HG03432 (cell line): ENCODE results near the gene FGFR4.

Source experiments
- ATAC-seq: cut with Tn5 transposase; IDR thresholded peaks from one replicate; pipeline ENCODE4 v1.9.1; 2021; ENCODE audit warnings: mild to moderate bottlenecking, moderate library complexity; ENCODE audit not compliant: unreplicated experiment

FGFR4 gene

GRCh38 chr5:177084175-177084574 lies 2.5 kb upstream of the FGFR4 start:
- ATAC-seq: no peak

- ATAC-seq: no peak
Measured at GRCh38 chr5:177085985-177086653, 596 bp upstream of the FGFR4 start.

- ATAC-seq: no peak
Measured at GRCh38 chr5:177087398-177088005, 787 bp downstream of the FGFR4 start.

- no peak for ATAC-seq
Measured at GRCh38 chr5:177089127-177089526, 2.4 kb downstream of the FGFR4 start.

GRCh38 chr5:177089825-177090641 lies 3.3 kb downstream of the FGFR4 start:
- ATAC-seq: no peak

- no peak for ATAC-seq
Measured at GRCh38 chr5:177090813-177091212, 4.1 kb downstream of the FGFR4 start.

GRCh38 chr5:177091232-177091631 lies 4.5 kb downstream of the FGFR4 start:
- no peak for ATAC-seq

GRCh38 chr5:177092178-177093081 lies 5.7 kb downstream of the FGFR4 start:
- no peak for ATAC-seq

- ATAC-seq: no peak
Measured at GRCh38 chr5:177093082-177093712, 6.5 kb downstream of the FGFR4 start.

GRCh38 chr5:177093803-177094202 lies 7.1 kb downstream of the FGFR4 start:
- ATAC-seq: no peak

- ATAC-seq: no peak
Measured at GRCh38 chr5:177094224-177095087, 7.7 kb downstream of the FGFR4 start.

- no peak for ATAC-seq
Measured at GRCh38 chr5:177095088-177095669, 8.5 kb downstream of the FGFR4 start.

- no peak for ATAC-seq
Measured at GRCh38 chr5:177096162-177097015, 9.7 kb downstream of the FGFR4 start.

- ATAC-seq: no peak
Measured at GRCh38 chr5:177097016-177097985, 10.6 kb downstream of the FGFR4 start.

GRCh38 chr5:177098120-177098469 lies 11.4 kb downstream of the FGFR4 start:
- ATAC-seq: no peak

GRCh38 chr5:177098470-177099141 lies 11.9 kb downstream of the FGFR4 start:
- no peak for ATAC-seq
